ENCODE data around the gene TNPO3. TPM values are rescaled to one million over a fixed set of nuclear protein-coding genes. Genes with fewer than 3 reads are reported as not detected.

TNPO3 gene
- total and polyA plus RNA-seq, 2 of the 4 experiments (the other 2 are of a cell fraction): 24.2 to 77.2 TPM

DNA sequence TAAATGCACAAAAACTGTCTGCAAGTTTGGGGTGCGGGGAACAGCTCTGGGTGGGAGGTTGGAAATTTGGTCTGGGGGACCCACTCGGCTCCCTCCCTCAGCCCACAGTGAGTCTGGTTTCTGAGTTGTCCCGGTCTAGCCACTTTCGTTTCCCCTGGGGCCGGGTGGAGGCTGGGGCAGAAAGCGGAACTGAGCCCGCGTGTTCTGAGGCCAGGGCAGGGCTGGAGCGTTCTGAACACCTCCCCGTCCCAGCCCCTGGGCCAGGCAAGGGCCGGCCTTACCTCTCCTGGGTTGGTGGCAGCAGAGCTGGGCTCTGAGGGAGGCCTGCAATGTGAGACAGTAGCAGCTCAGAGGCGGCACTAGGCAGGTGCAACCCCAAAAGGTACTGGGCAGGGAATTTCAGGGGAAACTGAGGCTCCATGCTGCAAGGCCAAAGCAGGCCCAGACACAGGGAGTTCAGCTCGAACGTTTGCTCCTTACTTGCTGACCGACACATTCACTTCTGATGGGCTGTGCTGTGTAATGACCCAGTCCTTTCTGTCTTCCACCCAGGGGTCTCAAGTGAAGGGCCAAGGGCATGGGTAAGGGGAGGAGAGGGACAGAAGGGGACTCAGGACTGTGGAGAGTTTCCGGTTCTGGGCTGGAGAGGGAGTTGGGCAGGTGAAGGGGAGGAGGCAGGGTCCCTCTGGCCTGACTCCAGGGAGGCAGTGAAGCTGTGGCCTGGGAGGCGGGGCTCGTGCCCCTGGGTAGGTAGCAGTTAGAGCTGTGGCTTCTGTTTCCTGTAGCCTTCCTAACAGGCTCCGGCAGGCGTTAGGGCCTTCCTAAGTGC lies 114.2 kb downstream of the TNPO3 start (continued):
- no peak for TF ChIP-seq MAFK (IDR thresholded peaks at IDR 0.05; ENCODE audit: low read depth, low read length)

DNA sequence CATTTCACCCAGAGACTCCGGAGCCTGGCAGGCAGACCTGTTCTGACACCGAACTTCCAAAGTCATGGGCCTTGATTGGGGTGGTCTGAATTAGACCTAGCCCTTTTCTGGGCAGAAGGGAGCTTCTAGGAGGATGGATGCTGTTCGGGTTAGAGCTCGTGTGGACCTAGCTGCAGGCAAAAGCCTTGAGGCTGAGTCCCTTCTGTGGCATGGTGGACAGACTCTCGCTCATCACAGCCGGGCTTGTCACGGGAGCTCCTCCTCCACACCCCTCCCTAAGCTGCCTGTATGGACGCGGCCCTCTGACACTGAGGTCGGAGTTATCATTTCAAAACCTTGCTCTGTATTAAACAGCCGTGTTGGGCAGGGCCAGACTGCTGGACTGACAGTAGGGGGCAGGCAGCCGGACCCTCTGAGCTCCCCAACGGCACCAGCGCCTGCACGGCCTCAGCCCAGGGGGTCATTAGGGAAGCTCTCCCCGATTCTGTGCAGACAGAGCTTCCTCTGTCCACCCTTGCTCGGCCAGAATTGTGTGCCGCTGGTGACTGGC lies 115.0 kb downstream of the TNPO3 start:
- CTCF ChIA-PET: no interaction called here
- no peak overlapping the region for H3K4me2 ChIP-seq (ENCODE audit: low read depth, low read length)
- H3K4ac ChIP-seq (ENCODE audit: low read depth, low read length): no peak overlapping the region
- no peaks in the 10 kb centered on the region; the same call in 1 of the 2 replicates for H3K4me1 ChIP-seq (ENCODE audit: control insufficient read depth, insufficient read depth, low read length)
- H3K23ac ChIP-seq (ENCODE audit: low read depth, low read length): no peak overlapping the region
- no peak overlapping the region for H4K8ac ChIP-seq (ENCODE audit: low read depth in 2 of 2, low read length in 2 of 2)
- H2AK5ac ChIP-seq (ENCODE audit: low read depth, low read length): no peak overlapping the region
- in situ Hi-C loops (cut with MboI; ENCODE audit: low sequenced_read_pairs): no loop called here
- dilution Hi-C loops (cut with HindIII; ENCODE audit: low sequenced_read_pairs, unreplicated experiment): no loop called here
- WGBS, 2 experiments (ENCODE audit: extremely low coverage in 2 of 2, insufficient read length in 1 of 2): 52% methylated on average over 10 of the region's 18 CpGs; no CpG with 5 or more reads in 1 of the 2 experiments
- no peaks in the 10 kb centered on the region for H3K36me3 ChIP-seq (ENCODE audit: control insufficient read depth, insufficient read depth, low read length)
- DNase-seq: no peak
- H3K18ac ChIP-seq (ENCODE audit: low read depth, low read length): no peak overlapping the region
- no peak overlapping the region for H2BK15ac ChIP-seq (ENCODE audit: low read depth, low read length)
- ATAC-seq (ENCODE audit: low read depth): no peak
- no peak overlapping the region for H3K14ac ChIP-seq (replicated peaks; ENCODE audit: low read depth, low read length)
- no peaks in the 10 kb centered on the region for H3K9me3 ChIP-seq (ENCODE audit: control insufficient read depth, insufficient read depth, low read length)
- H2BK5ac ChIP-seq (ENCODE audit: low read depth, low read length, poor library complexity, severe bottlenecking): no peak overlapping the region
- H3K4me3 ChIP-seq (ENCODE audit: insufficient read depth, low read depth, low read length): no peak overlapping the region
- intact Hi-C loops (cut with micrococcal nuclease): no loop called here
- peaks cover 65% of the 10 kb centered on the region for H3K27me3 ChIP-seq (ENCODE audit: control insufficient read depth, insufficient read depth, low read length)
- H3K27ac ChIP-seq (ENCODE audit: insufficient read depth, low read length): no peak overlapping the region
- H3K79me1 ChIP-seq (ENCODE audit: low read depth in 1 of 2, low read length in 2 of 2): no peaks in the 10 kb centered on the region
- no peak for TF ChIP-seq POLR2A (IDR thresholded peaks at IDR 0.05; ENCODE audit: low read depth, low read length)
- TF ChIP-seq FOS (IDR thresholded peaks at IDR 0.05; ENCODE audit: low read depth, low read length): no peak
- TF ChIP-seq MAZ (IDR thresholded peaks at IDR 0.05; ENCODE audit: borderline replicate concordance, low read depth, low read length): no peak
- no peak for TF ChIP-seq RAD21 (IDR thresholded peaks at IDR 0.05; ENCODE audit: low read length)
- TF ChIP-seq RFX5 (IDR thresholded peaks at IDR 0.05; ENCODE audit: low read depth, low read length): no peak
- TF ChIP-seq NFE2L2 (IDR thresholded peaks at IDR 0.05; ENCODE audit: low read depth, low read length): no peak
- TF ChIP-seq MAFK (IDR thresholded peaks at IDR 0.05; ENCODE audit: low read depth, low read length): no peak
- no peaks in the 10 kb centered on the region for H3K9me1 ChIP-seq (ENCODE audit: insufficient read depth, low read length)
- no TSS peak for BruUV-seq (replicated peaks)
- no peak overlapping the region for H2AK9ac ChIP-seq (replicated peaks; ENCODE audit: low read depth, low read length, poor library complexity)
- no peaks in the 10 kb centered on the region; the same call in 1 of the 2 replicates for H4K20me1 ChIP-seq (ENCODE audit: insufficient read depth, low read length)
- no peak overlapping the region for H4K91ac ChIP-seq (ENCODE audit: insufficient read depth, low read depth, low read length)
- no peak overlapping the region for H4K5ac ChIP-seq (ENCODE audit: low read depth, low read length)
- H2BK120ac ChIP-seq (ENCODE audit: low read depth, low read length): no peak overlapping the region
- POLR2A ChIA-PET (ENCODE audit: unreplicated experiment): no interaction called here
- no peak overlapping the region for H3K56ac ChIP-seq (ENCODE audit: extremely low read depth, insufficient read depth, low read length)
- H2AFZ ChIP-seq (replicated peaks; ENCODE audit: low read length, poor library complexity): peak overlapping the region; percentile 51
- H3K9ac ChIP-seq (ENCODE audit: low read depth, low read length): no peak overlapping the region
- no peak overlapping the region for H2BK20ac ChIP-seq (ENCODE audit: low read depth, low read length)
